A549 treated with RU486 at 1 μM for 4 hours (cell line): ENCODE measurements around the gene CPSF6. TPM values are rescaled to one million over a fixed set of nuclear protein-coding genes. Genes with fewer than 3 reads are reported as not detected.

Experiments
- total RNA-seq: library from RNA; stranded (reverse); fragments of 200-300 nt; extraction: Qiagen RNA extraction; gene quantifications from 5 replicates; pipeline ENCODE4 v1.2.3, GENCODE V29; 2022; ENCODE audit warnings: low read depth

The CPSF6 gene, protein sequence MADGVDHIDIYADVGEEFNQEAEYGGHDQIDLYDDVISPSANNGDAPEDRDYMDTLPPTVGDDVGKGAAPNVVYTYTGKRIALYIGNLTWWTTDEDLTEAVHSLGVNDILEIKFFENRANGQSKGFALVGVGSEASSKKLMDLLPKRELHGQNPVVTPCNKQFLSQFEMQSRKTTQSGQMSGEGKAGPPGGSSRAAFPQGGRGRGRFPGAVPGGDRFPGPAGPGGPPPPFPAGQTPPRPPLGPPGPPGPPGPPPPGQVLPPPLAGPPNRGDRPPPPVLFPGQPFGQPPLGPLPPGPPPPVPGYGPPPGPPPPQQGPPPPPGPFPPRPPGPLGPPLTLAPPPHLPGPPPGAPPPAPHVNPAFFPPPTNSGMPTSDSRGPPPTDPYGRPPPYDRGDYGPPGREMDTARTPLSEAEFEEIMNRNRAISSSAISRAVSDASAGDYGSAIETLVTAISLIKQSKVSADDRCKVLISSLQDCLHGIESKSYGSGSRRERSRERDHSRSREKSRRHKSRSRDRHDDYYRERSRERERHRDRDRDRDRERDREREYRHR
- total RNA-seq: 61.2 to 82.3 TPM (median 65.4 TPM) in 5 replicates

DNA sequence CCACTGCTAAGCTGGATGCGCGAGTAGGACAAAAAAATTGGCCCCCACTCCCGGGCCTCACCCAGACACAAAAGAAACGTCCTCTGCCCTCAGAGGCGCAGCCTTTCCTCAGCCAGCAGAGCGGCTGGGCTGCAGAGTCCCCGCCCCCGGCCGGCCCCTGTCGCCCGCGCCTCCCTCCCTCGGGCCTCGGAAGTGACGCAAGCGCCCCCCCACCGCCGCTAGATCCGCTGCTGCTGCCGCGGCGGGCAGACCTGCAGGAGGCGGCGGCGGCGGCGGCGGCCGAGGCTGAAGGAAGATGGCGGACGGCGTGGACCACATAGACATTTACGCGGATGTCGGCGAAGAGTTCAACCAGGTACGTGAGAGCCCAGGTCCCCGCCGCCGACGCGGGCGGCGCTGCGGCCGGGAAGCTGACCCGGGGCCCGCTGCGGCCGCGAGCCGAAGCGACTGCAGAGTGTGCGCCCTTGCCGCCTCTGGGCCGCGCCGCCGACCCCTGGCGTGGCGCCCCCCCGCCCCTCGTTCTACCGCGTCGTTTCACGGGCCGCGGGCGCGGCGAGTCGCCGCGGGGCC lies at the start of gene CPSF6:
CPSF6 (plus strand) TSS at position 218 of the 570 bp plus-strand sequence; CDS start at position 296, 78 bp downstream.

Other genes with a start within 250 kb of the CPSF6 start
- 0.73 to 2.2 TPM in 2 of 5 replicates, not detected in the others for gene LYZ, start 108.8 kb downstream of the CPSF6 start, total RNA-seq
- 30.4 to 47.8 TPM (median 34.9 TPM) in 5 replicates for gene YEATS4, start 120.2 kb downstream of the CPSF6 start, total RNA-seq
- gene FRS2, start 230.8 kb downstream of the CPSF6 start, total RNA-seq: 7.4 to 11.9 TPM (median 11.3 TPM) in 5 replicates